Measurements from ENCODE around the gene KLK15. TPM values are rescaled to one million over a fixed set of nuclear protein-coding genes. Genes with fewer than 3 reads are reported as not detected.

KLK15 gene
- total and polyA plus RNA-seq, 10 of the 15 experiments (the other 5 are each of a cell fraction or from before 2014, with no cell fraction given): 0.04 to 0.08 TPM; not detected in 8

DNA sequence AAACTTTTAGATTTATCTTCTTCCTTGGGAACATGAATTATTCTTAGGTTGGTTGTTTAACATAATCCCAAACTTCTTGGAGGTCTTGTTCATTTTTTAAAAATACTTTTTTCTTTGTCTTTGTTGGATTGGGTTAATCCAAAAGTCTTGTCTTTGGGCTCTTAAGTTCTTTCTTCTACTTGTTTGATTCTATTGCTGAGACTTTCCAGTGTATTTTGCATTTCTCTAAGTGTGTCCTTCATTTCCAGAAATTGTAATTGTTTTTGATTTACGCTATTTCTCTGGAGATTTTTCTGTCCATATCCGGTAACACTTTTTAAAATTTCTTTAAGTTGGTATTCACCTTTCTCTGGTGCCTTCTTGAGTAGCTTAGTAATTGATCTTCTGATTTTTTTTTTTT is 9.8 kb upstream of the KLK15 start:
- no peak overlapping the region for H3K27ac ChIP-seq (ENCODE audit: control insufficient read depth, insufficient read depth)

DNA sequence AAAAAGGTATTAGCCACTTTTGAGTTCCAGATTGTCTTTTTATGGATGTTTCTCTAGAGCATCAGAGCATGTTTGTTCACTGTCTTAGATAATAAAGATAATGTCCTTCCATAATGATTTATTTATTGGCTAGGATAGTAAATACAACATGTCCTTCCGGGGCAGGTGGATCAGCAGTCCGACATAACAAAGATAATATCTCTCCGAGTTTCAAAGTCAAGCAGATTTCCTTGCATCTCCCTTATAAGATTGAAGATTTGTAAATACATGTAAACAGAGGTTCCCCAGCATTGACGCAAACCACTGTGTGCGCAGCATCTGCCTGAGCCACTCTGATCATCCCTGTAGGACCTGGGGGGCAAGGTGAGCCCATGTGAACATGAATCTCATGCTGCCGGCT is 8.8 kb upstream of the KLK15 start:
- H3K4me1 ChIP-seq (ENCODE audit: control insufficient read depth, insufficient read depth, low read length): no peaks in the 10 kb centered on the region; the same call in 1 of the 2 replicates
- no peak overlapping the region for H3K4me2 ChIP-seq (ENCODE audit: control insufficient read depth, insufficient read depth)
- in situ Hi-C loops (cut with MboI): no loop called here
- H3K9me3 ChIP-seq (replicated peaks; ENCODE audit: control insufficient read depth, insufficient read depth, low read length): no peaks in the 10 kb centered on the region; the same call in 2 of the 3 replicates
- BruUV-seq (replicated peaks): no TSS peak
- H3K79me2 ChIP-seq (ENCODE audit: control insufficient read depth, insufficient read depth, low read length): no peaks in the 10 kb centered on the region
- RAD21 ChIA-PET (ENCODE audit: unreplicated experiment): no interaction called here
- H3K4me3 ChIP-seq: no peak overlapping the region
- H3K9ac ChIP-seq (ENCODE audit: control insufficient read depth, insufficient read depth, low read length): no peak overlapping the region
- intact Hi-C loops (cut with micrococcal nuclease; ENCODE audit: unreplicated experiment): no loop called here
- WGBS (ENCODE audit: insufficient coverage, insufficient replicate concordance, low lambda C conversion rate, missing lambda C conversion rate): 70% methylated on average over 6 of the region's 6 CpGs
- no peaks in the 10 kb centered on the region for H3K36me3 ChIP-seq (ENCODE audit: control insufficient read depth in 2 of 2, insufficient read depth in 2 of 2, low read length in 1 of 2)
- SMC1A ChIA-PET (ENCODE audit: uncharacterized antibody, unreplicated experiment): no interaction called here
- POLR2A ChIA-PET: no interaction called here
- CTCF ChIA-PET: no interaction called here
- DNase-seq (ENCODE audit: low read depth, low spot score) (no peak), FAIRE-seq (no peak), ATAC-seq (no peak)
- no peaks in the 10 kb centered on the region for H4K20me1 ChIP-seq (ENCODE audit: control insufficient read depth, insufficient read depth)
- no peaks in the 10 kb centered on the region for H3K27me3 ChIP-seq (replicated peaks in 1 of 2; ENCODE audit: control insufficient read depth in 2 of 2, insufficient read depth in 2 of 2, low read length in 1 of 2)
- H3K27ac ChIP-seq (ENCODE audit: control insufficient read depth, insufficient read depth): no peak overlapping the region
- H2AFZ ChIP-seq (ENCODE audit: control insufficient read depth, low read depth, low read length): no peak overlapping the region
- TF ChIP-seq SREBF2 (IDR thresholded peaks at IDR 0.05; ENCODE audit: low read length): no peak
- TF ChIP-seq BHLHE40 (IDR thresholded peaks at IDR 0.05; ENCODE audit: borderline replicate concordance in 1 of 2, low read depth in 2 of 2, low read length in 1 of 2): no peak
- TF ChIP-seq RFX5 (IDR thresholded peaks at IDR 0.05; ENCODE audit: low read depth, low read length): no peak
- TF ChIP-seq NFYB (IDR thresholded peaks at IDR 0.05; ENCODE audit: insufficient read depth, low read depth, low read length): no peak
- TF ChIP-seq, protein P1, sequence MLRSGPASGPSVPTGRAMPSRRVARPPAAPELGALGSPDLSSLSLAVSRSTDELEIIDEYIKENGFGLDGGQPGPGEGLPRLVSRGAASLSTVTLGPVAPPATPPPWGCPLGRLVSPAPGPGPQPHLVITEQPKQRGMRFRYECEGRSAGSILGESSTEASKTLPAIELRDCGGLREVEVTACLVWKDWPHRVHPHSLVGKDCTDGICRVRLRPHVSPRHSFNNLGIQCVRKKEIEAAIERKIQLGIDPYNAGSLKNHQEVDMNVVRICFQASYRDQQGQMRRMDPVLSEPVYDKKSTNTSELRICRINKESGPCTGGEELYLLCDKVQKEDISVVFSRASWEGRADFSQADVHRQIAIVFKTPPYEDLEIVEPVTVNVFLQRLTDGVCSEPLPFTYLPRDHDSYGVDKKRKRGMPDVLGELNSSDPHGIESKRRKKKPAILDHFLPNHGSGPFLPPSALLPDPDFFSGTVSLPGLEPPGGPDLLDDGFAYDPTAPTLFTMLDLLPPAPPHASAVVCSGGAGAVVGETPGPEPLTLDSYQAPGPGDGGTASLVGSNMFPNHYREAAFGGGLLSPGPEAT (IDR thresholded peaks at IDR 0.05; ENCODE audit: low read depth): no peak
- TF ChIP-seq, protein P2, sequence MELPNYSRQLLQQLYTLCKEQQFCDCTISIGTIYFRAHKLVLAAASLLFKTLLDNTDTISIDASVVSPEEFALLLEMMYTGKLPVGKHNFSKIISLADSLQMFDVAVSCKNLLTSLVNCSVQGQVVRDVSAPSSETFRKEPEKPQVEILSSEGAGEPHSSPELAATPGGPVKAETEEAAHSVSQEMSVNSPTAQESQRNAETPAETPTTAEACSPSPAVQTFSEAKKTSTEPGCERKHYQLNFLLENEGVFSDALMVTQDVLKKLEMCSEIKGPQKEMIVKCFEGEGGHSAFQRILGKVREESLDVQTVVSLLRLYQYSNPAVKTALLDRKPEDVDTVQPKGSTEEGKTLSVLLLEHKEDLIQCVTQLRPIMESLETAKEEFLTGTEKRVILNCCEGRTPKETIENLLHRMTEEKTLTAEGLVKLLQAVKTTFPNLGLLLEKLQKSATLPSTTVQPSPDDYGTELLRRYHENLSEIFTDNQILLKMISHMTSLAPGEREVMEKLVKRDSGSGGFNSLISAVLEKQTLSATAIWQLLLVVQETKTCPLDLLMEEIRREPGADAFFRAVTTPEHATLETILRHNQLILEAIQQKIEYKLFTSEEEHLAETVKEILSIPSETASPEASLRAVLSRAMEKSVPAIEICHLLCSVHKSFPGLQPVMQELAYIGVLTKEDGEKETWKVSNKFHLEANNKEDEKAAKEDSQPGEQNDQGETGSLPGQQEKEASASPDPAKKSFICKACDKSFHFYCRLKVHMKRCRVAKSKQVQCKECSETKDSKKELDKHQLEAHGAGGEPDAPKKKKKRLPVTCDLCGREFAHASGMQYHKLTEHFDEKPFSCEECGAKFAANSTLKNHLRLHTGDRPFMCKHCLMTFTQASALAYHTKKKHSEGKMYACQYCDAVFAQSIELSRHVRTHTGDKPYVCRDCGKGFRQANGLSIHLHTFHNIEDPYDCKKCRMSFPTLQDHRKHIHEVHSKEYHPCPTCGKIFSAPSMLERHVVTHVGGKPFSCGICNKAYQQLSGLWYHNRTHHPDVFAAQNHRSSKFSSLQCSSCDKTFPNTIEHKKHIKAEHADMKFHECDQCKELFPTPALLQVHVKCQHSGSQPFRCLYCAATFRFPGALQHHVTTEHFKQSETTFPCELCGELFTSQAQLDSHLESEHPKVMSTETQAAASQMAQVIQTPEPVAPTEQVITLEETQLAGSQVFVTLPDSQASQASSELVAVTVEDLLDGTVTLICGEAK (IDR thresholded peaks at IDR 0.05; ENCODE audit: borderline replicate concordance): no peak

More for the DNA sequence above, 9.8 kb upstream of the KLK15 start:
- CTCF ChIA-PET: interaction anchor here (1.0 to 2.2 kb wide), 2 partner anchors 10 to 78 kb away, joined by 3 to 11 read pairs; no protein-coding TSS in a partner anchor
- SMC1A ChIA-PET (ENCODE audit: uncharacterized antibody, unreplicated experiment): interaction anchor here (1.5 to 2.0 kb wide), 3 partner anchors 9 to 79 kb away, joined by 5 to 6 read pairs (median 6); no protein-coding TSS in a partner anchor
- intact Hi-C loops (cut with micrococcal nuclease; ENCODE audit: unreplicated experiment) (no loop called here), in situ Hi-C loops (cut with MboI) (no loop called here)
- no peaks in the 10 kb centered on the region for H3K79me2 ChIP-seq (ENCODE audit: control insufficient read depth, insufficient read depth, low read length)
- H4K20me1 ChIP-seq (ENCODE audit: control insufficient read depth, insufficient read depth): no peaks in the 10 kb centered on the region
- no peak overlapping the region for H3K4me3 ChIP-seq
- TF ChIP-seq ZNF274 (IDR thresholded peaks at IDR 0.05; ENCODE audit: insufficient read depth, insufficient read length) (no peak), CHD2 (IDR thresholded peaks at IDR 0.05; ENCODE audit: borderline replicate concordance, low read depth, low read length) (no peak), ESRRA (IDR thresholded peaks at IDR 0.05; ENCODE audit: low read length) (no peak), KLF5 (IDR thresholded peaks at IDR 0.05; ENCODE audit: partially characterized antibody) (no peak), CHD1 (IDR thresholded peaks at IDR 0.05; ENCODE audit: low read depth, low read length) (no peak), EP300 (IDR thresholded peaks at IDR 0.05; ENCODE audit: borderline replicate concordance in 1 of 2, control insufficient read depth in 1 of 2, low read depth in 2 of 2, low read length in 2 of 2) (no peak), PAX5 (IDR thresholded peaks at IDR 0.05; ENCODE audit: borderline replicate concordance, low read depth, low read length) (no peak)
- no peak overlapping the region for H2AFZ ChIP-seq (ENCODE audit: control insufficient read depth, low read depth, low read length)
- WGBS (ENCODE audit: insufficient coverage, insufficient replicate concordance, low lambda C conversion rate, missing lambda C conversion rate): 49% methylated on average over 2 of the region's 2 CpGs
- RAD21 ChIA-PET (ENCODE audit: unreplicated experiment): interaction anchor here (2.6 kb wide), 1 partner anchor 78 kb away, joined by 10 read pairs; no protein-coding TSS in a partner anchor
- H3K4me2 ChIP-seq (ENCODE audit: control insufficient read depth, insufficient read depth): no peak overlapping the region
- DNase-seq (ENCODE audit: low read depth, low spot score): no peak
- POLR2A ChIA-PET: no interaction called here
- H3K4me1 ChIP-seq (ENCODE audit: control insufficient read depth, insufficient read depth, low read length): no peaks in the 10 kb centered on the region; the same call in 1 of the 2 replicates
- no peak for ATAC-seq
- H3K27me3 ChIP-seq (replicated peaks in 1 of 2; ENCODE audit: control insufficient read depth in 2 of 2, insufficient read depth in 2 of 2, low read length in 1 of 2): no peaks in the 10 kb centered on the region
- no peaks in the 10 kb centered on the region; the same call in 2 of the 3 replicates for H3K9me3 ChIP-seq (replicated peaks; ENCODE audit: control insufficient read depth, insufficient read depth, low read length)
- no peaks in the 10 kb centered on the region for H3K36me3 ChIP-seq (ENCODE audit: control insufficient read depth in 2 of 2, insufficient read depth in 2 of 2, low read length in 1 of 2)
- BruUV-seq (replicated peaks): no TSS peak
- FAIRE-seq: no peak
- no peak overlapping the region for H3K9ac ChIP-seq (ENCODE audit: control insufficient read depth, insufficient read depth, low read length)
